GM18520 (cell line): Measurements from ENCODE around the gene ATP8B2.
"Not testable (repeated sequence)": the region's sequence is repeated elsewhere in the genome, so short reads cannot be mapped to it uniquely, and the experiment has no call there.

Source experiments
- ATAC-seq: cut with Tn5 transposase; IDR thresholded peaks from one replicate; pipeline ENCODE4 v1.9.1; 2021; ENCODE audit not compliant: unreplicated experiment

Gene ATP8B2

GRCh38 chr1:154324669-154325582 lies at the start of gene ATP8B2:
TSS of gene ATP8B2 (plus strand) at chr1:154325525. CDS start at chr1:154328142, 2,617 bp downstream.
- no peak for ATAC-seq

- no peak for ATAC-seq
These were observed 48.5 kb upstream of the ATP8B2 start for GRCh38 chr1:154276797-154277196.

GRCh38 chr1:154287591-154287990 lies 37.7 kb upstream of the ATP8B2 start:
- ATAC-seq = not testable (repeated sequence)

- ATAC-seq = no peak
These were observed 36.7 kb upstream of the ATP8B2 start for GRCh38 chr1:154288661-154289060.

GRCh38 chr1:154290921-154291320 lies 34.4 kb upstream of the ATP8B2 start:
- no peak for ATAC-seq

GRCh38 chr1:154295408-154296235 lies 29.7 kb upstream of the ATP8B2 start:
- ATAC-seq = no peak

- ATAC-seq = no peak
These were observed 23.7 kb upstream of the ATP8B2 start for GRCh38 chr1:154301582-154301981.

- ATAC-seq = peak; percentile 55
These were observed 20.5 kb upstream of the ATP8B2 start for GRCh38 chr1:154304664-154305337.

- no peak for ATAC-seq
These were observed 19.2 kb upstream of the ATP8B2 start for GRCh38 chr1:154306151-154306550.

- ATAC-seq = not testable (repeated sequence)
These were observed 17.6 kb upstream of the ATP8B2 start for GRCh38 chr1:154307670-154308270.

GRCh38 chr1:154309136-154309535 lies 16.2 kb upstream of the ATP8B2 start:
- not testable (repeated sequence) for ATAC-seq

- ATAC-seq = not testable (repeated sequence)
These were observed 12.9 kb upstream of the ATP8B2 start for GRCh38 chr1:154312229-154313065.

- ATAC-seq = no peak
These were observed 12.3 kb upstream of the ATP8B2 start for GRCh38 chr1:154313066-154313356.

GRCh38 chr1:154314226-154314625 lies 11.1 kb upstream of the ATP8B2 start:
- not testable (repeated sequence) for ATAC-seq

- ATAC-seq = no peak
These were observed 8.6 kb upstream of the ATP8B2 start for GRCh38 chr1:154316704-154317103.

- ATAC-seq = no peak
These were observed 6.9 kb upstream of the ATP8B2 start for GRCh38 chr1:154318386-154318785.

GRCh38 chr1:154320882-154321608 lies 4.3 kb upstream of the ATP8B2 start, which contains the start of gene AQP10:
TSS of gene AQP10 (plus strand) at chr1:154321093. CDS start at chr1:154321156, 63 bp downstream.
- no peak for ATAC-seq

- ATAC-seq = not testable (repeated sequence)
These were observed 3.8 kb upstream of the ATP8B2 start for GRCh38 chr1:154321609-154321934.

GRCh38 chr1:154323493-154323892 lies 1.8 kb upstream of the ATP8B2 start:
- ATAC-seq = no peak
